SK-N-DZ (cell line): ENCODE measurements around the gene PDK2.

Experiments
- DNase-seq: peaks from one replicate; pipeline ENCODE4 v3.0.0-alpha.2; 2015; ENCODE audit warnings: low spot score

The PDK2 gene

DNA sequence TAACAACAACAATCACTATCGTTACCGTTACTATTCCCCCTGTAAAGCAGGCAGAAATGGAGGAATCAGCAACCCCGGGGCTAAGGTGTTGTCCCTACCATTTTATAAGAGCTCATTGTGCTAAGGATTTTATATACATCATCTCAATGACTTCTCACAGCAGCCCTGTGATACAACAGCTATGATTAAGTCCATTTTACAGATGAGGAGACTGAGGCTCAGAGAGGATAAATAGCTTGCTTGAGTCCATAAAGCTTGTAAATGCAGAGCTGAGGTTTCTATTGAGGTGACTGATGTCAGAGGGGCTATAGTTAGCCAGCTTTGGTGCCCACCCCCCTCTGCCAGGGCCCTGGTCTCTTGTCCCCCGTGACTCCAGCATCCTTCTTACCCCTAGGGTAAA, 16.7 kb upstream of the PDK2 start:
- DNase-seq = no peak

DNA sequence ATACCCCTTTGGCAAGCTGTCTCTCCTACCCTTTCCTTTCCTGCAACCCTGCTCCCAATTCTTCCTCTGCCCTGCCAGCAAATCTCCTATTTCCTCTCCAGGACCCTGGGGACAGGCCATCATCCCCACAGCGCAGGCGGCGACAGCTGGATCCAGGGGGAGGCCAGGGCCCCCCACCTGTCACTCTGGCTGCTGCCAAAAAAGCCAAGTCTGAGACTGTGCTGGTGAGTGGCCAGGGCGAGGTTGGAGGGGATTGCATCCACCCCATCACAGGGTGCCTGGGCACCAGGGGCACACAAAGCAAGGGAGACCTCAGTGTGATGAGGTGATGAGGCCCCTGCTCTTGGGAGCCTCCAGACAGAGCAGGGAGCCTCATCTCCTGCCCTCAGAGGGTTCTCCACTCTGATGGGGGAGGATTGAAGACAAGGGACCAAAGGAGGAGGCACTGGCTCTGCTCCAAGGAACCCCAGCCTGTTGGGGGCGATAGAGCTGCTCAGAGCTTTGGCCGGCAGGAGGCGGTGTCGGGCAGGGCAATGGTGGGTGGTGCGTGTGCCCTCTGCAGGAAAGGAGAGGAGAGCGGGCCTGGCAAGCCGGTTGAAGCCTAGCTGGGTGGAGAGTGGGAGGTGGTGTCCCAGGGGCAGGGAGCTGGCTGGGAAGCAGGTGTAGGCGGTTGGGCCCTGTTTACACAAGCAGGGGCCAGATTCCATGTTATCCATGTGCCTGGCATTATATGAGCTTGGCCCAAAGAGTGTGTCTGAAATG, 15.6 kb upstream of the PDK2 start:
- DNase-seq = no peak

DNA sequence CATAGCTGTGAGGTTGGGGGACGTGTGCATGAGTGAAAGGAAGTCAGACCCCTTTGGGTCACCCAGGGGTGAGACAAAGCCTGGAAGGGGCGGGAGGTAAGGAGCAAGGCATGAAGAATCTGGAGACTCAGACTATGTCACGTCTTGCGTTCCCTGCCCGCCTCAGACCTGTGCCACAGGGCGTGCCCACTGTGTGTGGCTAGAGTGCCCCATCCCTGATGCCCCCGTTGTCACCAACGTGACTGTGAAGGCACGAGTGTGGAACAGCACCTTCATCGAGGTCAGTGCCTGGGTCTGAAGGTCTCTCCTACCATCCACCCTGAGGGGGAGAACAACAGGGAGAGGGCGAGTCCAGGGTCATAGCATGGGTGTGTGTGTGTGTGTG, 15.1 kb upstream of the PDK2 start:
- DNase-seq = no peak

DNA sequence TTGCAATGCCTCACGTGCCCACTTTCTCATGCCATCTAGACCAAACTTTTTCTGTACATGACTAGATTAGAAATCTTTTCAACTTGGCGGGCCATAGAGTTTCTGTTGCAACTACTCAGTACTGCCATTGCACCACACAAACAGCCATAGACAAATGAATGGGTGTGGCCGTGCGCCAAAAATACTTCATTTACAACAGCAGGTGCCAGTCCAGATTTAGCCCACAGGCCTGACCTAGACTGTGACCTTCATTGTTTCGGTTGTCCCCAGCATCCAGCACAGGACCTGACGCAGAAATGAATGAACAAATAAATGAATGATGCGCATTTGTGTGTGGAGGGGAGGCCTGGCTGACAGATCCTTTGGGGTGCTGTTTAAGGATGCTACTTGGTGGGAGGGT, 14.3 kb upstream of the PDK2 start:
- no peak for DNase-seq

DNA sequence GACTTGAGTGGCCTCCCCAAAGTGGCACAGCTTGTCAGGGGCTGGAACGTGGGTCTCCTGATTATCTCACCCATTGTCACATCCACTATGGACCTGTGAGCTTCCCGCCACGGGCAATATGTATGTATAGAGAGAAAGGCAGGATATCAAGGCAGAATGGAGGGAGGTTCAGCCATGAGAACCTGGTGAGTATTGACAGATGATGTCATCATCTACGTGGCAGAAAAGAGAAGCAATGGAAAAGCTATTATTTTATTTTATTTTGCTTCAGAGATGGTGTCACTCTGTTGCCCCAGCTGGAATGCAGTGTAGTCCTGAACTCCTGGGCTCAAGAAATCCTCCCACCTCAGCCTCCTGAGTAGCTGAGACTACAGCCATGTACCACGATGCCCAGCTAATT, 13.4 kb upstream of the PDK2 start:
- no peak for DNase-seq

DNA sequence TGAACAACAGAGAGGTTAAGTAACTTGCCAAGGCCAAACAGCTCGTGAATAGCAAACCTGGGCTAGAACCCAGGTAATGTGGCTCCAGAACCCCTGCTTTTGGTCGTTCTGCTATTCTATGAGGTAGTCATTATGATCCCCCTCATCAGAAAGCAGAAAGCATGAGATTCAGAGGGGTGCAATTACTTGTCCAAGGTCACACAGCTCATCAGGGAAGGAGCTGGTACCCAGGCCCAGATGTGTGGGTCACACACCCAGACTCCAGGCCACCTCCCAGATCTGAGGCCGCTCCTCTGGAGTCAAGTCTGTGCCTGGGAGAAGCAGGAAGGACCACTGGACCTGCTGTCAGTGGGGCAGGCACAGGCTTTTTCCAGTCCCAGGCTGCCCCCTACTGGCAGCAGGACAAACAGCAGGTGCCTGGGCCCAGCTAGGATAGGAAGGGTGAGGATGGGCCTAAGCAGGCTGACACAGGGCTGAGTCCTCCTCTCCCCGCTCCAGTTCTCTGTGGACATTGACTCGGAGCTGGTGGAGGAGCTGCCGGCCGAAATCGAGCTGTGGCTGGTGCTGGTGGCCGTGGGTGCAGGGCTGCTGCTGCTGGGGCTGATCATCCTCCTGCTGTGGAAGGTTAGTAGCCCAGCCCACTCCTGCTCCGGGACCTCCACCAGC, 7.8 kb upstream of the PDK2 start:
- DNase-seq = peak; percentile 75

DNA sequence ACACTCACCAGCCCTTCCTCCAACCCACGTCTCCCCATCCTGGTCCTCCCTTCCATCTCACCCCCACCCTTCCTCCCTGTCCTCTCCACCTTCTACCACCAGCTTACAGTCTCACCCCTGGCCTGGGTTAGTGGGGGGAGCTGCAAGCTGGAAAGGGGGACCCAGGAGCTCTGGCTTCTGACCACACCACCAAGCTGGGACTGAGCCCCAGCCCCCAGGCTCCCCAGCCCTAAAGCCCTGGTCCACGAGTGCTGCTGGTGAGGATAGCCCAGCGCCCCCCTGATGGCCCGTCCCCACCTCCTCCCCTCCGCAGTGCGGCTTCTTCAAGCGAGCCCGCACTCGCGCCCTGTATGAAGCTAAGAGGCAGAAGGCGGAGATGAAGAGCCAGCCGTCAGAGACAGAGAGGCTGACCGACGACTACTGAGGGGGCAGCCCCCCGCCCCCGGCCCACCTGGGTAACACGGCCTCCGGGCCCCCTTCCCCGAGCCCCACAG, 7.2 kb upstream of the PDK2 start:
- no peak for DNase-seq

DNA sequence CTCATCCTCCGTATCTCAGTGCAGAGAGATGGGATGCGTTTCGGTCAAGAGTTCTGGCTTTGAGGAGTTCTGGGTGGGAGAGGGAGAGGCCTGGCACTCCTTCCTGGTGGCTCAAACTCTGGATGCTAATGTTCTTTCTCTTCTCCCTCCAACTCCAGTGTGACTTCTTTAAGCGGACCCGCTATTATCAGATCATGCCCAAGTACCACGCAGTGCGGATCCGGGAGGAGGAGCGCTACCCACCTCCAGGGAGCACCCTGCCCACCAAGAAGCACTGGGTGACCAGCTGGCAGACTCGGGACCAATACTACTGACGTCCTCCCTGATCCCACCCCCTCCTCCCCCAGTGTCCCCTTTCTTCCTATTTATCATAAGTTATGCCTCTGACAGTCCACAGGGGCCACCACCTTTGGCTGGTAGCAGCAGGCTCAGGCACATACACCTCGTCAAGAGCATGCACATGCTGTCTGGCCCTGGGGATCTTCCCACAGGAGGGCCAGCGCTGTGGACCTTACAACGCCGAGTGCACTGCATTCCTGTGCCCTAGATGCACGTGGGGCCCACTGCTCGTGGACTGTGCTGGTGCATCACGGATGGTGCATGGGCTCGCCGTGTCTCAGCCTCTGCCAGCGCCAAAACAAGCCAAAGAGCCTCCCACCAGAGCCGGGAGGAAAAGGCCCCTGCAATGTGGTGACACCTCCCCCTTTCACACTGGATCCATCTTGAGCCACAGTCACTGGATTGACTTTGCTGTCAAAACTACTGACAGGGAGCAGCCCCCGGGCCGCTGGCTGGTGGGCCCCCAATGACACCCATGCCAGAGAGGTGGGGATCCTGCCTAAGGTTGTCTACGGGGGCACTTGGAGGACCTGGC, 6.0 kb upstream of the PDK2 start:
- no peak for DNase-seq

DNA sequence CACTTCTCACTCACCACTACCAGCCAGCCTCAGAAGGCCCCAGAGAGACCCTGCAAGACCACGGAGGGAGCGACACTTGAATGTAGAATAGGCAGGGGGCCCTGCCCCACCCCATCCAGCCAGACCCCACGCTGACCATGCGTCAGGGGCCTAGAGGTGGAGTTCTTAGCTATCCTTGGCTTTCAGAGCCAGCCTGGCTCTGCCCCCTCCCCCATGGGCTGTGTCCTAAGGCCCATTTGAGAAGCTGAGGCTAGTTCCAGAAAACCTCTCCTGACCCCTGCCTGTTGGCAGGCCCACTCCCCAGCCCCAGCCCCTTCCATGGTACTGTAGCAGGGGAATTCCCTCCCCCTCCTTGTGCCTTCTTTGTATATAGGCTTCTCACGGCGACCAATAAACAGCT, 5.1 kb upstream of the PDK2 start:
- DNase-seq = no peak

DNA sequence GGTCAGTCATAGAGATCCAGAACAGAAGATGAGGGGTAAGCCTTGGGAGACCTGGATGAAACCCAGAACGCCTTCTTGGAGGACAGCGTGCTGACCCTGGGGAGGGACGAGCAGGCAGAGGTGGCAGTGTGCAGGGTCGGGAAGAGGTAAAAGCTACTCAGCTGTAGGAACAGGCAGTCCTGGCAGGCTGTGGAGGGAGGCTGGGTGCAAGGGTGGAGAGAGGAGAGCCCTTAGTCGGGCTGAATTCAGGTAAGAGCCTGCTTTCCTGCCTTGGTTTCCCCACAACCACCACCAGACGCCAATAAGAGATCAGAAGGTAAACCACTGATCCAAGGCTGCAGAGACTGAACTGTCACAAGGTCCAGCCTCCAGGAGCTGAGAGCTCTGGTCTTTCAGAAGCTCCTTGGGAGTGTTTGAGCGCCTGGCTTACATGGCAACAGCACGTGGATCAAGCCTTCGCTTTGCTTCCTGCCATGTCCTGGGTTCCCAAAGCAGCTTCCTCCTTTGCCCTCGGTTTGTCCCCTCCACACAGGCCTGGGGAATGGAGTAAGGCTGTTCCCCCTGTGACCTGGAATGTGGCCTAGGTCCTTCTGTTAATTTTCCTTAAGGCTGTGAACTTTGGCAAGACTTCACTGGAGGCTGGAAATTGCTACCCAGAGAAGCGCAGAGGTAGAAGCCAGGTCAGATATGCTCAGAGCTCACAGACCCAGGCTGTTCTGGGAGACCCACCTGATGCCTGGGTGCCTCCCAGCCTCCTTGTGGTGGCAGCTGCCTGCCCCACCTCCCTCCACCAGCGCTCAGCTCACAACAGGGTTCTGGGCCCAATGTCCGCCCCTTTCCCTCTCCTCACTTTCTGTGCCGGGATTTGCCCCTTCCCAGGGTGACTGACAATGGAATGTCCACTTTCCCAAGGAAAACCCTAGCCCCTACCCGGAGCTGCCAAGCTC, 3.9 kb upstream of the PDK2 start:
- DNase-seq = no peak

DNA sequence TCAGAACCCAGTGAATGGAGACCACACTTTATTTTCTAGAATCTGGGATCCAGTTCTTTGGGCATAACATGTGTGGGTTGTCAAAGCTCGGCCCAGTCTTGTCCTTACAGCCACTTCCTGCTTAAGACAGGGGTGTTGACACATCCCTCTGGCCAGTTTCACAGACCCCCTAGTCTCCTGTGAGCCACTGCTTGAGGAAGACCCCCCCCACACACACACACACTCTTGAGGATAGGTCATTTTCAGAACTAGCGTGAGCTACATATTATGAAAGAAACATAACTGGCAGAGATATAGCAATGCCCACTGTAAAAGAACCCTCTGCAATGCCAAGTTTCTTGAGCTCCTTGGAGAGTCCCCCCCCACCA, 3.2 kb upstream of the PDK2 start:
- DNase-seq = no peak

DNA sequence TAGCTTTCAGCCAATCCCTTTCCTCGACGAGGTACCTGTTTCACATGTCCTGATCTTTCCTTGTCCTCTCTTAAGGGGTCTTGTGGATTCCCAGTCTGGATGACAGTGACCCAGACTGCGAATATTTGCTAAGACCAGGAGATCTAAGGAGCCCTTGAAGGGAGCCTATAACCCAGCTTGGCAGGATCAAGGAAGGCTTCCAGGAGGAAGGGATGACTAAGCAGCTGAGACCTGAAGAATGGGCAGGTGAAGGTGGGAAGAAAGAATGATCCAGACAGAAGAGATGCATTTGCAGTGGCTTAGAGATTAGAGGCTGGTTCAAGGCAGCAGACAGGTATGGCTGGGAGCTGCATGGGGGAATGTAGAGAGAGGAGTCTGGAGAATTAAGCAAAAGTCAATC, 1.9 kb upstream of the PDK2 start:
- DNase-seq = no peak

DNA sequence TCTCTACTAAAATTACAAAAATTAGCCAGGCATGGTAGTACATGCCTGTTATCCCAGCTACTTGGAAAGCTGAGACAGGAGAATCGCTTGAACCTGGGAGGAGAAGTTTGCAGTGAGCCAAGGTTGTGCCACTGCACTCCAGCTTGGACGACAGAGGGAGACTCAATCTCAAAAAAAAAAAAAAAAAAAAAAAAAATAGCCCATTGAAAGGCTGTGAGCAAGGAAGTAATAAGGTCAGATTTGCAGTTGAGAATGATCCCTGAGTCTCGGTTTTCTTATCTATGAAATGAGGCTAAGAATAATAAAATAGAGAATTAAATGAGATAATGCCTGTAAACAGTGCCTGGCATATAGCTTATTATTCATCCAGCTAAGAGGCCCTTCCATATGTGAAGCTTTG, 1.3 kb upstream of the PDK2 start:
- DNase-seq = no peak

DNA sequence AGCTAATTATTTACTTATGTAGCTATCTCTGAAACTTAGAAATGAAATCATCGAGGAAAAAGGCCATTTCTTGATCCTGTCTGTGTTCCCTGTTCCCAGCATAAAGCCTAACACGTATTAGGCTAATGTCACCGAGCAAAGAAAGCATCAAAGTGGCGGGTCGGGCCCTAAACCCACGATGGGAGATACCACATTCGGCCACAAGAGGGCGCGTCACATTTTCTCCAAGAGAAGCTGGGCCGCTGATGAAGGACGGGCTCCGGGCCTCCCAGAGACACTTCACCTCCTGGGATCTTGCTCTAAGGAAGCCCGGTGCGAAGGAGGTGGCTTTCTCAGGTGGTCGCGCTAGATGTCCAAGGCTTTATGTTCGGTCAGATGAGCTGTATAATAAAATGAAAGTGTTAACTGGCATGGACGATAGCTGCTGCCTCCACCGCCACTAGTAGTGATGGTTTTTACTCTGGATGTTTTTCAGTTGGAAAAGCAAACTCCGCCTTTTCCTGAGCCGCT, 853 bp upstream of the PDK2 start:
- DNase-seq = peak; percentile 91

DNA sequence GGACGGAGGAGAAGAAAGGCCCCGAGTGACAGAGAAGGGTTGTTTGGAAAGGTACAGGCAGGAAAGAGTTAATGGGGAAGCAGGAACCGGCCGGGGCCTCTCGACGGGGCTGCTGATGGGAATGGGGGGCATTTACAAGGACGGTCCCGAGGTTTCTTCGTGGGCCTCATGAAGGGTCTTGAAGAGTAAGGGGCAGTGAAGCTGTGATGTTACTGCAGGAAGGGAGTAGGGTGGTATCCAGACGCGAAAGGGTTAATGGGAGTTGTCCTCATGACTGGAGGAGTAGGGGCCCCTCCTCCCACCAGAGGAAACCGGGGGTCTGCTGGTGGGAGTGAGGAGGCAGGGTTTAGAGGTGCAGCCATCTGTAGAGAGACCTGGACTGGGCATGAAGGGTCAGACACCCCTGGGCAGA, 481 bp downstream of the PDK2 start:
- DNase-seq = peak; percentile 65

DNA sequence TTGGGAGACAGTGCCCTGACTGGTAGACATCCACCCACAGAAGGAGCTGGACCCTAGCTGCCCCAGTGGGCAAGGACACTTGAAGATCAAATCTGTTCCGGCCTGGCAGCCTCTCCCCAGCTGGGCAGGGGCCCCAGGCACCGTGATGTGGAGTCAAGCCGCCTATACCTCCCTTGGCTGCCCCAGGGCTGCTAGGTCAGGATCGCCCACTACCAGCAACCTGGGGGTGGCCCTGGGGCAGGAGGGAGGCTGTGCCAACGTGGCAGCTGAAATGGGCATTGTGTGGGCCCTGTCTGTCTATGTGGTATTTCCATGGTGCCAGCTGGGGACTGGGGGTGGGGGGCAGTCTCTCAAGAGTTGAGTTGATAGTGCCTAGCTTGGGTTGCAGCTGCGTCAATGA, 941 bp downstream of the PDK2 start:
- DNase-seq = no peak

DNA sequence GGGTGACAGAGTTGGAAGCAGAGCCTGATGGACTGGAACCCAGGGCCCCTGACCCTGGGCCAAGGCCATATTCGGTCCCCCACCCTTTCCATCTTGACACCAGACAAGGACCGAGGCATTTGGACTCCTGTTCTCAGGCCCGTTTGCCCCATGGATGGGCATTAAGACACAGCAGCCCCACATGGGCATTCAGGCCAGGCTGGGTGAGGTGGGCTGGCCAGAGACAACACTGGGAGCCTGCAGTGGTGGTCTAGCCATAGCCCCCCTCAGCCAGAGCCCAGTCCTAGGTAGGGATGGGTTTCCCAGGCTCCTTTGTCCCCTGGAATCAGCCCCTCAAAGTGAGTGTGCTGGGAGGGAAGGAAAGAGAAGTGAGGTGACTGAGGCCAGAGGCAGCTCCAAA, 1.6 kb downstream of the PDK2 start:
- DNase-seq = no peak

DNA sequence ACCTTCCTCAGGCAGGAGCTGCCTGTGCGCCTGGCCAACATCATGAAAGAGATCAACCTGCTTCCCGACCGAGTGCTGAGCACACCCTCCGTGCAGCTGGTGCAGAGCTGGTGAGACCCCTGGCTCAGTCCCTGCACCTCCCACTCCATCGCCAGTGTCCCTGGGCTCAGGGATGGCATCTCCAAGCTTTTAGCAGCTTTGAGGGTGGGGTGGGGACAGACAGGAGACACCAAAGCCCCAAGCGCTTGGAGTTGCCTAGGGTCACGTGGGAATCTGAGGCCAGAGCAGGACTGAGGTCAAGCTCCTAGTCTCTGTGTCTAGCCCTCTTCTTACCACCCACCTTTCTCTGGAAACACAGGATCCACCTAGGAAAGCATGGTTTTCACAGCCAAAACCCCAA, 2.3 kb downstream of the PDK2 start:
- no peak for DNase-seq

DNA sequence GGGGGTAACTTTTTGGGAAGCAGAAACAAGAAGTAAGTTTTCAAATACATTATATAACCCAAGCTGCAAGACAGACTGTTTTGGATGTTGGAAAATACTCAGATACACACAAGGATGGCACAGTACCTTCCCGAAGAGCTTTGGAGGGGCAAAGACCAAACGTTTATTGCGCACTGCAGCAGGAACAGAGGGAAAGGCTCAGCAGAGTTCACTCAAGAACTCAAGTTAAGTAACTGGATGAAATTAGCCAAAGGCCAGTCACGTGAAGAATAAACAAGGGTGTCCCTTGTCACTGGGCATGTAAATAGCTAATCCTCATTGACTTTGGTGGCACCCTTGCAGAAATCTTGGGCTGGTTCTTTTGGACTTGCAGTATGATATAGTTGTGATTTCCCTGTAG, 2.8 kb downstream of the PDK2 start:
- DNase-seq = no peak

DNA sequence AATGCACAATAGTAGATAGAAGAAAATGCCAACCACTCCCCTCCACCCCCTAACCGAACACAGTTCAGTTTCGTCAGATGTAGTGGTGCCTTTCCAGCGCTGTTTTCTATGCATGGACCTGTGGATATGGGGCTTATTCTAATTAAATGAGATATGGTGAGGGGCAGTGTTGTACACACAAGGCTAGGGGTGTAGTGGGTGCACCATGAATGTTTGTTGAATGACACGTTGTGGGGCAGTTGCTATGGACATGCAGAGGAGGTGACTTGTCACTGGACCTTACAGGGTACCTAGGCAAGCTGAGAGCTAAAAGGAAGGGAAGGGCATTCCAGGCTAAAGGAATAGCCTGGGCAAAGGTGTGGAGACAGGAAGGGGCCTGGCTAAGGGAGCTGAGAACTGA, 3.4 kb downstream of the PDK2 start:
- no peak for DNase-seq

DNA sequence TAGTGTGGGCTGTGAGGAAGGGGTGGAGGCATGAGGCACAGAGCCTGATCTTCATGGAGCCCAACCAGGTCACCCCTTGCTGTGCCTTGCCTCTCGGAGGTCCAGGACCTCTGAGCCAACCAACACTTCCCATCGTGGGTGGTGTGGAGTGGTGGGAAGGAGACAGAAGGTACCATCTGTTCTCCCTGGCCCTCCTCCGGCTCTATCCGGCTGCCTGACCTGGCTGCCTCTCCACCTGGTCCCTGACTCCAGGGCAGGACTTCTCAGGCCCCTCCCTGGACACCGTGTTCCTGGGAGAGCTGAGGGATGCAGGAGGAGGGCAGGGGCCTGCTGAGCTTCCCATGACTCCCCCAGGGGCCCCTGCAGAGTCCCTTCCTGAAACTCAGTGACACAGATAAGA, 3.9 kb downstream of the PDK2 start:
- no peak for DNase-seq
